GM18870 (cell line): ENCODE data around the gene MAGEB17.

Experiments used
- ATAC-seq: cut with Tn5 transposase; IDR thresholded peaks from one replicate; pipeline ENCODE4 v1.9.1; 2021; ENCODE audit warnings: moderate library complexity; ENCODE audit not compliant: unreplicated experiment

The MAGEB17 gene

GRCh38 chrX:16205840-16206239 lies 38.6 kb downstream of the MAGEB17 start:
- ATAC-seq: no peak

DNA sequence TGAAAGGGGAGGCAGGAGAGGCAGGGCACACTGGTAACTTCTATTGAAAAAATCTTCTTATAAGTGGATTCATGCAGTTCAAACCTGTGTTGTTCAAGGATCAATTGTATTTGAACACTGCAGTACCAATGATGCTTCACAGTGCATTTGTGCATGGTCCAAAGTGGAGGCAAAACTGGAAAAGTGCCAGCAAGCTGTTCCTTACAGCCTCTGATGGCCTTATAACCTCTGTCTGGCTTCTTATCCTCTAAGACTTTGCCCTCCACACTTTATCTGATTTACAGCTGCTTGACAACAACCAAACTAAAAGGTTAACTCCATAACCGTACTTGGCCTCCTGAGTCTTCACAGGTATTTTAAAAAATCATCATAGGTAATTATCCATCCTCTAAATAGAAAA lies 40.4 kb downstream of the MAGEB17 start:
- no peak for ATAC-seq

DNA sequence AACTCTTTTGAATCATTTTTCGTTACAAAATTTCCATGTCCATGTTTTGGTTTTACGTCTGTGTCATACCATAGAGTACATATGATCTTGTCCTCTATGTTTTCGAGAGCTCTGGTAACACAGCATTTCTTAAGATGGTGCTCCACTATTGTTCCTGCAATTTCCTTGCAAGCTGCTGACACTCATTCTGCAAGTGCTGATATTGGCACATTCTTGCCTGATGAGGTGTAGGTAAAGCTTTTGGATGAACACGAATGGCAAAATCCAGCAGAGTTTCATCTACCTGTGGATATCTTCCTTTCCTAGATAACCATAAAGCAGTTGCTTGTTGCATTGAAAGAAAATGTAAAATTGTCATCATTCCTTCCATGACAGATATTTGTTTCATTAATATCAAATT lies 41.3 kb downstream of the MAGEB17 start:
- ATAC-seq: no peak

- no peak for ATAC-seq
These were observed 42.8 kb downstream of the MAGEB17 start for GRCh38 chrX:16210061-16210460.

- ATAC-seq: no peak
These were observed 44.7 kb downstream of the MAGEB17 start for GRCh38 chrX:16212024-16212423.

DNA sequence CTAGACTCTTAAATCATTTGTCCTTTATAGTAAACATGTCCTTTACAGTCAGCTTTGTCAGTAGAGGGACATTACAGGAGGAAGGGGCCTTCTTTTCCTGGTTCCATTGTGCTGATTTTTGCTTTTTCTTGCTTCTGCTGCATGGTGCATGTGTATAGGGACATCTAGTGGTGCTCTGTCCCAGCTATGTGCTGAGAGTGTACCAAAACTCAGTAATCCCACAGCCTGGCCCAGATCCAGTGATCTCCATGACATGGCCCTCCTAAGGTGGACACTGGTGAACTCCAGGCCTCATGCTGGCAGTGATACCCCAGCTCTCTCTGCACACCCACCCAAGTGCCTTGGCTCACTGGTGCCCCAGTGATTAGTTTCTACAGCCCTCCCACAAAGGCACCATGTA lies 45.2 kb downstream of the MAGEB17 start:
- ATAC-seq: no peak

GRCh38 chrX:16213961-16214360 lies 46.7 kb downstream of the MAGEB17 start:
- no peak for ATAC-seq

GRCh38 chrX:16215660-16216059 lies 48.4 kb downstream of the MAGEB17 start:
- no peak for ATAC-seq
